Spleen (tissue), 11 donors: ENCODE results near the gene RPL3. TPM values are rescaled to one million over a fixed set of nuclear protein-coding genes. Genes with fewer than 3 reads are reported as not detected.

Experiments
- DNase-seq: peaks from one replicate; pipeline ENCODE4 v3.0.0-alpha.2; 2020
- H3K27ac ChIP-seq, 8 donors: fragments of 200-600 bp; sonication (generic) in 7 of 8; 1 replicate in 4 of 8; 2 replicates in 4 of 8; pipeline versions ENCODE4 v1.5.0 to v1.8.0; 2016 to 2021; ENCODE audit warnings: inconsistent platforms in 4 of 8, mild to moderate bottlenecking in 4 of 8, moderate library complexity in 1 of 8
- H3K27me3 ChIP-seq, 7 donors: fragments of 200-600 bp; sonication (generic) in 6 of 7; replicated peaks in 1 of 7; 1 replicate in 4 of 7; 2 replicates in 3 of 7; pipeline versions ENCODE4 v1.5.0 to v1.8.0; 2016 to 2021; ENCODE audit warnings: inconsistent platforms in 3 of 7, mild to moderate bottlenecking in 1 of 7
- H3K36me3 ChIP-seq, 6 donors: fragments of 200-600 bp; sonication (generic) in 5 of 6; 1 replicate in 4 of 6; 2 replicates in 2 of 6; pipeline versions ENCODE4 v1.5.0 to v1.8.0; 2016 to 2021; ENCODE audit warnings: inconsistent platforms in 2 of 6
- H3K4me1 ChIP-seq, 6 donors: fragments of 200-600 bp; sonication (generic) in 5 of 6; 1 replicate in 3 of 6; 2 replicates in 3 of 6; pipeline versions ENCODE4 v1.5.0 to v1.8.0; 2016 to 2021; ENCODE audit warnings: inconsistent platforms in 3 of 6
- H3K4me3 ChIP-seq, 8 donors: fragments of 200-600 bp; sonication (generic) in 7 of 8; 1 replicate in 4 of 8; 2 replicates in 4 of 8; pipeline versions ENCODE4 v1.5.0 to v1.8.0; 2016 to 2021; ENCODE audit warnings: inconsistent platforms in 4 of 8, mild to moderate bottlenecking in 4 of 8, moderate library complexity in 2 of 8
- H3K9me3 ChIP-seq, 8 donors: fragments of 200-600 bp; sonication (generic) in 7 of 8; 1 replicate in 4 of 8; 2 replicates in 4 of 8; pipeline versions ENCODE4 v1.5.0 to v1.8.0; 2016 to 2021; ENCODE audit warnings: inconsistent platforms in 4 of 8
- CTCF ChIP-seq, 11 experiments: fragments of 200-600 bp in 7 of 11; fragments of 450-650 bp in 4 of 11; sonication (generic) in 4 of 11; IDR thresholded peaks in 8 of 11; conservative IDR thresholded peaks in 3 of 11; 1 replicate in 7 of 11; 2 replicates in 4 of 11; pipeline versions ENCODE4 v1.4.0 to v1.8.0; 2016 to 2021; ENCODE audit warnings: antibody characterized with exemption in 11 of 11, inconsistent platforms in 4 of 11, mild to moderate bottlenecking in 1 of 11
- POLR2A ChIP-seq, 3 donors: fragments of 450-650 bp; IDR thresholded peaks; one replicate each; pipeline ENCODE4 v1.5.1; 2017; ENCODE audit warnings: antibody characterized with exemption in 3 of 3, mild to moderate bottlenecking in 1 of 3
- POLR2AphosphoS5 ChIP-seq, 3 donors: sonication (generic); formaldehyde crosslinking; IDR thresholded peaks; one replicate each; pipeline ENCODE4 v1.5.1; 2017; ENCODE audit warnings: antibody characterized with exemption in 3 of 3
- WGBS, 5 donors: extraction: QIAGEN DNeasy Blood & Tissue Kit in 3 of 5; methylation state at CpG; one replicate each; pipeline versions ENCODE4 v1.1.5 to v1.1.7; 2013 to 2018; 5-methylcytosine and 5-hydroxymethylcytosine counted together
- intact Hi-C: fragments of 100-400 bp; cut with DNase I; formaldehyde crosslinking; loops from one replicate; pipeline ENCODE4 v1.15.0; 2023; ENCODE audit warnings: low total_unique reads
- polyA plus RNA-seq, 3 donors: library from polyadenylated mRNA; stranded (reverse); fragments of 200-250 nt; gene quantifications; one replicate each; pipeline ENCODE4 v1.2.1, GENCODE V29; 2013
- total RNA-seq, 7 donors: library from RNA; depleted of rRNA in 3 of 7; stranded (reverse); fragments of >200 nt in 3 of 7; fragmentation: NEBNext Ultra II Directional in 4 of 7; extraction: Animal tissue kit (Norgen Biotek cat#: 25700) in 4 of 7; gene quantifications; one replicate each; pipeline versions ENCODE4 v1.1.0 to v1.2.1, GENCODE V29; 2016 to 2021
- donor health status: healthy with polysubstance abuse.
- donor health status: DM: no; HTN: no; CAD: no; lungs with moderate emphysema.
- donor health status: DM: no; HTN: no; CAD: no.
- donor health status: Bipolar disorder and iron deficiency.
- donor health status: healthy.
- donor health status: DM: no; HTN: no; CAD: no.
- donor health status: DM: yes; HTN: yes; CAD: no.

Gene RPL3
- total and polyA plus RNA-seq, 10 donors, result 1,607 to 6,240 (median 1,995) TPM

- 74 to 87% (median 82%) methylated on average over 3 to 9 of the region's 9 CpGs for WGBS, 5 donors
- peaks cover 0 to 26% (median 2%) of the 10 kb centered on the region in 7 donors for H3K27me3 ChIP-seq
- intact Hi-C loops, result no loop called here
- no peak for DNase-seq
- no peak overlapping the region for H3K27ac ChIP-seq
- H3K36me3 ChIP-seq, result no peaks in the 10 kb centered on the region
- H3K4me3 ChIP-seq, result no peak overlapping the region
- H3K4me1 ChIP-seq, result peaks cover 0 to 13% (median 6%) of the 10 kb centered on the region in 6 donors
- TF ChIP-seq CTCF (IDR thresholded peaks at IDR 0.05 in 8 of 11, conservative IDR thresholded peaks at IDR 0.05 in 3 of 11), result no peak
- no peak for TF ChIP-seq POLR2A (IDR thresholded peaks at IDR 0.05)
- no peak for TF ChIP-seq POLR2AphosphoS5 (IDR thresholded peaks at IDR 0.05)
- peaks cover 0 to 10% (median 4%) of the 10 kb centered on the region in 8 donors for H3K9me3 ChIP-seq
Observed at GRCh38 chr22:39275814-39276439, 43.5 kb downstream of the RPL3 start.

- H3K4me1 ChIP-seq, result peaks cover 0 to 13% (median 6%) of the 10 kb centered on the region in 6 donors
- 76 to 92% (median 85%) methylated on average over 15 to 17 of the region's 17 CpGs for WGBS, 5 donors
- intact Hi-C loops, result no loop called here
- no peak for DNase-seq
- peaks cover 0 to 11% (median 4%) of the 10 kb centered on the region in 8 donors for H3K9me3 ChIP-seq
- H3K36me3 ChIP-seq, result no peaks in the 10 kb centered on the region
- TF ChIP-seq POLR2AphosphoS5 (IDR thresholded peaks at IDR 0.05), result no peak
- no peak for TF ChIP-seq POLR2A (IDR thresholded peaks at IDR 0.05)
- no peak for TF ChIP-seq CTCF (IDR thresholded peaks at IDR 0.05 in 8 of 11, conservative IDR thresholded peaks at IDR 0.05 in 3 of 11)
- no peak overlapping the region for H3K4me3 ChIP-seq
- peaks cover 0 to 21% (median 2%) of the 10 kb centered on the region in 7 donors for H3K27me3 ChIP-seq
- no peak overlapping the region for H3K27ac ChIP-seq
Observed at GRCh38 chr22:39273950-39274887, 45.2 kb downstream of the RPL3 start.

GRCh38 chr22:39270792-39271191 is 48.6 kb downstream of the RPL3 start:
- Histone ChIP-seq H3K36me3 (no peaks in the 10 kb centered on the region), H3K27me3 (peaks cover 0 to 7% (median 0%) of the 10 kb centered on the region in 7 donors), H3K27ac (no peak overlapping the region), H3K4me3 (no peak overlapping the region), H3K9me3 (peaks cover 0 to 6% (median 0%) of the 10 kb centered on the region in 8 donors), H3K4me1 (peaks cover 0 to 11% (median 1%) of the 10 kb centered on the region in 6 donors)
- TF ChIP-seq CTCF (IDR thresholded peaks at IDR 0.05 in 8 of 11, conservative IDR thresholded peaks at IDR 0.05 in 3 of 11) (no peak), POLR2A (IDR thresholded peaks at IDR 0.05) (no peak)
- intact Hi-C loops, result no loop called here
- no peak for DNase-seq
- 89 to 98% (median 96%) methylated on average over 9 of the region's 9 CpGs for WGBS, 5 donors

- TF ChIP-seq CTCF (IDR thresholded peaks at IDR 0.05 in 8 of 11, conservative IDR thresholded peaks at IDR 0.05 in 3 of 11) (no peak), POLR2AphosphoS5 (IDR thresholded peaks at IDR 0.05) (no peak), POLR2A (IDR thresholded peaks at IDR 0.05) (no peak)
- no peak for DNase-seq
- Histone ChIP-seq H3K27me3 (peaks cover 0 to 7% (median 0%) of the 10 kb centered on the region in 7 donors), H3K27ac (no peak overlapping the region), H3K4me3 (no peak overlapping the region), H3K36me3 (no peaks in the 10 kb centered on the region), H3K9me3 (peaks cover 0 to 6% (median 0%) of the 10 kb centered on the region in 8 donors), H3K4me1 (peaks cover 0 to 11% (median 1%) of the 10 kb centered on the region in 6 donors)
- WGBS, 5 donors, result 57 to 70% (median 65%) methylated on average over 5 of the region's 5 CpGs
- intact Hi-C loops, result no loop called here
Observed at GRCh38 chr22:39270280-39270679, 49.1 kb downstream of the RPL3 start.
